OCI-LY1 (cell line): ENCODE results near the gene IDH3A.

ENCODE experiments used
- H2AFZ ChIP-seq: fragments of 200-600 bp; sonication (generic), shearing (Covaris generic); 2 replicates; pipeline ENCODE4 v1.6.0; 2014; ENCODE audit warnings: antibody characterized with exemption, mild to moderate bottlenecking, low read length
- H3F3A ChIP-seq: fragments of 200-600 bp; sonication (generic), shearing (Covaris generic); 2 replicates; pipeline ENCODE4 v1.6.0; 2014; ENCODE audit warnings: mild to moderate bottlenecking, antibody characterized with exemption, low read length, moderate library complexity; ENCODE audit not compliant: insufficient read depth
- H3K27ac ChIP-seq: fragments of 200-600 bp; sonication (generic); 2 replicates; pipeline ENCODE4 v1.5.1; 2014; ENCODE audit warnings: low read length, mixed run types, mild to moderate bottlenecking, low read depth; ENCODE audit not compliant: poor library complexity, severe bottlenecking
- H3K27me3 ChIP-seq: fragments of 200-600 bp; sonication (generic); 2 replicates; pipeline ENCODE4 v1.6.0; 2014; ENCODE audit warnings: antibody characterized with exemption, mild to moderate bottlenecking, low read length, moderate library complexity; ENCODE audit not compliant: insufficient read depth
- H3K36me3 ChIP-seq: fragments of 200-600 bp; sonication (generic); 2 replicates; pipeline ENCODE4 v1.6.1; 2014; ENCODE audit warnings: mild to moderate bottlenecking, antibody characterized with exemption, low read length, moderate library complexity, mixed read lengths; ENCODE audit not compliant: insufficient read depth
- H3K4me1 ChIP-seq: fragments of 200-600 bp; sonication (generic); 2 replicates; pipeline ENCODE4 v1.5.1; 2014; ENCODE audit warnings: mild to moderate bottlenecking, low read length, moderate library complexity; ENCODE audit not compliant: insufficient read depth, severe bottlenecking
- H3K4me2 ChIP-seq: fragments of 200-600 bp; sonication (generic), shearing (Covaris generic); 2 replicates; pipeline ENCODE4 v1.6.1; 2014; ENCODE audit warnings: low read length
- H3K4me3 ChIP-seq: fragments of 200-600 bp; sonication (generic); 2 replicates; pipeline ENCODE4 v1.5.1; 2014; ENCODE audit warnings: low read length, low read depth, mild to moderate bottlenecking, mixed read lengths; ENCODE audit not compliant: poor library complexity, severe bottlenecking
- H3K79me2 ChIP-seq: fragments of 200-600 bp; shearing (Covaris generic); 2 replicates; pipeline ENCODE4 v1.6.1; 2016; ENCODE audit warnings: mixed run types, low read length, mixed read lengths; ENCODE audit not compliant: insufficient read depth
- H3K9ac ChIP-seq: fragments of 200-600 bp; sonication (generic), shearing (Covaris generic); 2 replicates; pipeline ENCODE4 v1.6.1; 2014; ENCODE audit warnings: mild to moderate bottlenecking, low read length, mixed read lengths
- H3K9me2 ChIP-seq: fragments of 200-600 bp; sonication (generic), shearing (Covaris generic); 2 replicates; pipeline ENCODE4 v1.6.1; 2014; ENCODE audit warnings: low read depth, mild to moderate bottlenecking, low read length, mixed read lengths
- H3K9me3 ChIP-seq: fragments of 200-600 bp; shearing (Covaris generic); 2 replicates; pipeline ENCODE4 v1.6.1; 2014; ENCODE audit warnings: low read length, mixed read lengths
- H4K20me1 ChIP-seq: fragments of 200-600 bp; sonication (generic), shearing (Covaris generic); 2 replicates; pipeline ENCODE4 v1.6.0; 2016; ENCODE audit warnings: mild to moderate bottlenecking, low read length; ENCODE audit not compliant: insufficient read depth
- EZH2 ChIP-seq: fragments of 200-600 bp; sonication (generic), shearing (Covaris generic); IDR thresholded peaks from 2 replicates; pipeline ENCODE4 v1.8.0; 2017; ENCODE audit warnings: borderline replicate concordance, mixed run types, mild to moderate bottlenecking, antibody characterized with exemption, low read length, moderate library complexity, mixed read lengths
- TF ChIP-seq, protein P1 (sequence below): fragments of 200-600 bp; sonication (generic), shearing (Covaris generic); IDR thresholded peaks from 2 replicates; pipeline ENCODE4 v1.5.1; 2017; ENCODE audit warnings: mild to moderate bottlenecking, antibody characterized with exemption, low read length, moderate library complexity, mixed read lengths

Gene IDH3A

DNA sequence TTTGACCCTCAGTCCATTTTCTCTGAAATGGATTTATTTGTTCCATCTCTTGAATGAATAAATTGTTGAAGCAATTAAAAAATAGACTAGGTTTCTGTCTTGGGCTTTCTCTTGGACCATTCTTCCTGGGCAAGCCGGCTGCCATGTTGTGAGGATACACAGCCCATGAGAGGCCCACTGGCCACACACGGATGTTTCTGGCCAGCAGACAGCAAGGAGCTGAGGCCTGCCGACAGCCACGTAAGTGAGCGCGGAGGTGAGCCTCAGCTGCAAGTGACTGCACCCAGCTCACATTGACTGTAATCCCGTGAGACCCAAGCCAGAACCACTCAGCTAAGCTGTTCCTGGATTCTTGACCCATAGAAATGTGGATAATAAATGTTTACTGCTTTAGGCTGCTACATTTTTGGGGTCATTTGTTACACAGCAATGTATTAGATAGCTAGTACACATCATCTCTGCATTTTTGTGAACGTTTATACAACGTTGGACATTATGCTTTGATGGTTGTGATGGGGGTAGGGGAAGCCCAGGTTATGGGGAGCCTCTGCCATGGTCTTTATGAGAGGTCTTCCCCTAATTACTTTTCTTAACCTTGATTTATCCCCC lies 22.8 kb downstream of the IDH3A start:
- H3K36me3 ChIP-seq = peaks cover 56% of the 10 kb centered on the region
- H3K4me1 ChIP-seq = peaks cover 24% of the 10 kb centered on the region
- no peak overlapping the region for H3K4me2 ChIP-seq
- H3F3A ChIP-seq = no peaks in the 10 kb centered on the region
- no peak for TF ChIP-seq EZH2
- TF ChIP-seq, protein P1, sequence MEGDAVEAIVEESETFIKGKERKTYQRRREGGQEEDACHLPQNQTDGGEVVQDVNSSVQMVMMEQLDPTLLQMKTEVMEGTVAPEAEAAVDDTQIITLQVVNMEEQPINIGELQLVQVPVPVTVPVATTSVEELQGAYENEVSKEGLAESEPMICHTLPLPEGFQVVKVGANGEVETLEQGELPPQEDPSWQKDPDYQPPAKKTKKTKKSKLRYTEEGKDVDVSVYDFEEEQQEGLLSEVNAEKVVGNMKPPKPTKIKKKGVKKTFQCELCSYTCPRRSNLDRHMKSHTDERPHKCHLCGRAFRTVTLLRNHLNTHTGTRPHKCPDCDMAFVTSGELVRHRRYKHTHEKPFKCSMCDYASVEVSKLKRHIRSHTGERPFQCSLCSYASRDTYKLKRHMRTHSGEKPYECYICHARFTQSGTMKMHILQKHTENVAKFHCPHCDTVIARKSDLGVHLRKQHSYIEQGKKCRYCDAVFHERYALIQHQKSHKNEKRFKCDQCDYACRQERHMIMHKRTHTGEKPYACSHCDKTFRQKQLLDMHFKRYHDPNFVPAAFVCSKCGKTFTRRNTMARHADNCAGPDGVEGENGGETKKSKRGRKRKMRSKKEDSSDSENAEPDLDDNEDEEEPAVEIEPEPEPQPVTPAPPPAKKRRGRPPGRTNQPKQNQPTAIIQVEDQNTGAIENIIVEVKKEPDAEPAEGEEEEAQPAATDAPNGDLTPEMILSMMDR = no peak
- no peak overlapping the region for H2AFZ ChIP-seq
- no peaks in the 10 kb centered on the region for H3K79me2 ChIP-seq
- H3K9ac ChIP-seq = no peak overlapping the region
- no peaks in the 10 kb centered on the region for H4K20me1 ChIP-seq
- no peaks in the 10 kb centered on the region; the same call in 1 of the 2 replicates for H3K27me3 ChIP-seq
- no peaks in the 10 kb centered on the region for H3K9me3 ChIP-seq
- H3K27ac ChIP-seq = no peak overlapping the region
- no peak overlapping the region for H3K4me3 ChIP-seq
- no peaks in the 10 kb centered on the region for H3K9me2 ChIP-seq

DNA sequence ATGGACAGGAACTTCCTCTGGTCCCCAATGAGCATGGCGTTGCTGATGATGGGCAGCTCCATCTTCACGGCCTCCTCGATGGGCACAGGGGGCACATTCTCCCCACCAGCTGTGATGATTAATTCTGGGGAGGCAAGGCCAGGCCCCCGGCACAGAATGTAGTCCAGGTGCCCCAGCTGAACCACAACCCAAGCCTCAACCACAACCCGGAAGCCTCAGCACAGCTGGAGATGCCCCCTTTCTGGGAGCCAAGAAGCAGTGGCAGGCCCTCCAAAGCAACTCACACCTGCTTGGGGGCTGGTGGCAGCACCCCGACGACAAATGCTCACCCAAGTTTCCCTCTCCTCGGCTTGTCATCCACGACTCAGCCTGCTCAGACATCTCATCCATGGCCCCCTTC lies 25.2 kb downstream of the IDH3A start:
- H3K9me2 ChIP-seq = no peaks in the 10 kb centered on the region
- H3F3A ChIP-seq = no peaks in the 10 kb centered on the region
- H3K4me1 ChIP-seq = peaks cover 16% of the 10 kb centered on the region
- H3K79me2 ChIP-seq = no peaks in the 10 kb centered on the region
- no peaks in the 10 kb centered on the region for H4K20me1 ChIP-seq
- no peaks in the 10 kb centered on the region; the same call in 1 of the 2 replicates for H3K27me3 ChIP-seq
- H3K27ac ChIP-seq = no peak overlapping the region
- TF ChIP-seq EZH2 = no peak
- TF ChIP-seq, protein P1 = no peak
- peaks cover 34% of the 10 kb centered on the region for H3K36me3 ChIP-seq
- no peak overlapping the region for H2AFZ ChIP-seq
- no peak overlapping the region for H3K4me2 ChIP-seq
- H3K9ac ChIP-seq = no peak overlapping the region
- no peak overlapping the region for H3K4me3 ChIP-seq
- no peaks in the 10 kb centered on the region for H3K9me3 ChIP-seq

DNA sequence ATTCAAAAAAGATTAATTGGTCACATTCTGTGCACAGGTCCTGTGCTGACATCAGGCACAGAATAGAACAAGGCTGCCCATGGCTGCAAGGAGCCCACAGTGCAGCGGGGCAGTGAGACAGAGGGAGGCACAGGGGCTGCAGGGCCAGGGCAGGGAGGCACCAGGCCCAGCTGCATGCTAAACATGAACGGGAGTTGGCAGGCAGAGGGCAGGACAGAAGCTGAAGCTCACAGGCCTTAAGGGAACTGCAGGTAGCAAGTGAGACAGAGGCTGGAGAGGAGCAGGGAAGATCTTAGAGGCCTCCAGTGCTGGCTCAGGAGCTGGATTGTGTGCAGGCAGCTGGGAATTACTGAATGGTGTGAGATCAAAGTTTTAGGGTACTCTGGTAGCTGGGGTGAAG lies 26.2 kb downstream of the IDH3A start:
- no peak overlapping the region for H3K4me2 ChIP-seq
- no peak overlapping the region for H2AFZ ChIP-seq

More for the DNA sequence above, 26.2 kb downstream of the IDH3A start:
- peaks cover 16% of the 10 kb centered on the region for H3K4me1 ChIP-seq
- H3K4me3 ChIP-seq = no peak overlapping the region
- no peak for TF ChIP-seq EZH2
- TF ChIP-seq, protein P1 = no peak
- peaks cover 25% of the 10 kb centered on the region for H3K36me3 ChIP-seq
- H3K9ac ChIP-seq = no peak overlapping the region
- no peak overlapping the region for H3K27ac ChIP-seq
- no peaks in the 10 kb centered on the region for H3K79me2 ChIP-seq
- no peaks in the 10 kb centered on the region for H3K9me2 ChIP-seq
- H3F3A ChIP-seq = no peaks in the 10 kb centered on the region
- H3K27me3 ChIP-seq = no peaks in the 10 kb centered on the region; the same call in 1 of the 2 replicates
- H3K9me3 ChIP-seq = no peaks in the 10 kb centered on the region
- no peaks in the 10 kb centered on the region for H4K20me1 ChIP-seq
